ENCODE data around the gene RLIM. TPM values are rescaled to one million over a fixed set of nuclear protein-coding genes. Genes with fewer than 3 reads are reported as not detected.

Gene RLIM
- total RNA-seq, 1 experiment from 2014 or later = 57.2 TPM

- ChIA-PET POLR2A (no interaction called here), CTCF (interaction anchor here (0.6 to 4.7 kb wide), 7 partner anchors 12 to 783 kb away, joined by 3 to 41 read pairs (median 3); no protein-coding TSS in a partner anchor)
- Mint-ChIP-seq H3K27ac (ENCODE audit: low read depth, unreplicated experiment) (no peak overlapping the region), H3K27me3 (ENCODE audit: insufficient read depth, unreplicated experiment) (peaks cover 17% of the 10 kb centered on the region), H3K4me3 (ENCODE audit: unreplicated experiment) (no peak overlapping the region), H3K36me3 (ENCODE audit: insufficient read depth, unreplicated experiment) (no peaks in the 10 kb centered on the region), H3K9me3 (ENCODE audit: unreplicated experiment) (no peaks in the 10 kb centered on the region), H3K4me1 (ENCODE audit: insufficient read depth, unreplicated experiment) (no peaks in the 10 kb centered on the region)
- BruUV-seq (replicated peaks) = no TSS peak
- intact Hi-C loops (cut with micrococcal nuclease) = no loop called here
- no peak for TF ChIP-seq CTCF (IDR thresholded peaks at IDR 0.05; ENCODE audit: unreplicated experiment)
- no peak for DNase-seq (ENCODE audit: unreplicated experiment)
Measured at GRCh38 chrX:74546984-74547383, 67.4 kb downstream of the RLIM start.

GRCh38 chrX:74545880-74546523, 68.4 kb downstream of the RLIM start:
- TF ChIP-seq CTCF (IDR thresholded peaks at IDR 0.05; ENCODE audit: unreplicated experiment) = no peak
- CTCF ChIA-PET = interaction anchor here (1.1 to 4.7 kb wide), 3 partner anchors 11 to 163 kb away, joined by 3 to 41 read pairs (median 5); no protein-coding TSS in a partner anchor
- peaks cover 27% of the 10 kb centered on the region for H3K27me3 Mint-ChIP-seq (ENCODE audit: insufficient read depth, unreplicated experiment)

GRCh38 chrX:74540635-74541249, 73.7 kb downstream of the RLIM start:
- H3K4me1 Mint-ChIP-seq (ENCODE audit: insufficient read depth, unreplicated experiment) = peaks cover 7% of the 10 kb centered on the region
- peak; percentile 13 for DNase-seq (ENCODE audit: unreplicated experiment)
- H3K9me3 Mint-ChIP-seq (ENCODE audit: unreplicated experiment) = no peaks in the 10 kb centered on the region
- no peak overlapping the region for H3K4me3 Mint-ChIP-seq (ENCODE audit: unreplicated experiment)
- H3K27ac Mint-ChIP-seq (ENCODE audit: low read depth, unreplicated experiment) = no peak overlapping the region
- peaks cover 43% of the 10 kb centered on the region for H3K27me3 Mint-ChIP-seq (ENCODE audit: insufficient read depth, unreplicated experiment)
- intact Hi-C loops (cut with micrococcal nuclease) = no loop called here
- CTCF ChIA-PET = interaction anchor here (0.6 to 2.1 kb wide), 6 partner anchors 9 to 157 kb away, joined by 3 to 11 read pairs (median 3); no protein-coding TSS in a partner anchor
- H3K36me3 Mint-ChIP-seq (ENCODE audit: insufficient read depth, unreplicated experiment) = no peaks in the 10 kb centered on the region
- no TSS peak for BruUV-seq (replicated peaks)
- POLR2A ChIA-PET = interaction anchor here (0.6 to 0.8 kb wide), 2 partner anchors 249 to 1188 kb away, joined by 3 read pairs; no protein-coding TSS in a partner anchor
- TF ChIP-seq CTCF (IDR thresholded peaks at IDR 0.05; ENCODE audit: unreplicated experiment) = no peak

More at GRCh38 chrX:74545880-74546523, 68.4 kb downstream of the RLIM start:
- H3K36me3 Mint-ChIP-seq (ENCODE audit: insufficient read depth, unreplicated experiment) = no peaks in the 10 kb centered on the region
- no peaks in the 10 kb centered on the region for H3K9me3 Mint-ChIP-seq (ENCODE audit: unreplicated experiment)
- H3K4me1 Mint-ChIP-seq (ENCODE audit: insufficient read depth, unreplicated experiment) = peaks cover 1% of the 10 kb centered on the region
- POLR2A ChIA-PET = no interaction called here
- intact Hi-C loops (cut with micrococcal nuclease) = no loop called here
- DNase-seq (ENCODE audit: unreplicated experiment) = no peak
- H3K4me3 Mint-ChIP-seq (ENCODE audit: unreplicated experiment) = no peak overlapping the region
- H3K27ac Mint-ChIP-seq (ENCODE audit: low read depth, unreplicated experiment) = no peak overlapping the region
- no TSS peak for BruUV-seq (replicated peaks)

GRCh38 chrX:74536832-74537371, 77.5 kb downstream of the RLIM start:
- intact Hi-C loops (cut with micrococcal nuclease) = loop anchor here (10.0 kb wide), 1 partner anchor 112 kb away; the partner anchor contains the start of gene SLC16A2
- CTCF ChIA-PET = interaction anchor here (0.7 kb wide), 1 partner anchor 155 kb away, joined by 3 read pairs; no protein-coding TSS in a partner anchor
- no peak for TF ChIP-seq CTCF (IDR thresholded peaks at IDR 0.05; ENCODE audit: unreplicated experiment)
- Mint-ChIP-seq H3K36me3 (ENCODE audit: insufficient read depth, unreplicated experiment) (no peaks in the 10 kb centered on the region), H3K27me3 (ENCODE audit: insufficient read depth, unreplicated experiment) (peaks cover 42% of the 10 kb centered on the region), H3K9me3 (ENCODE audit: unreplicated experiment) (no peaks in the 10 kb centered on the region), H3K4me1 (ENCODE audit: insufficient read depth, unreplicated experiment) (peaks cover 13% of the 10 kb centered on the region), H3K4me3 (ENCODE audit: unreplicated experiment) (peak overlapping the region; percentile 69), H3K27ac (ENCODE audit: low read depth, unreplicated experiment) (no peak overlapping the region)
- POLR2A ChIA-PET = interaction anchor here (0.6 to 2.3 kb wide), 2 partner anchors 15 to 116 kb away, joined by 3 to 12 read pairs; partner anchors contain the start of gene SLC16A2
- DNase-seq (ENCODE audit: unreplicated experiment) = no peak
- BruUV-seq (replicated peaks) = no TSS peak
